ENCODE results near the gene TARS3. TPM values are rescaled to one million over a fixed set of nuclear protein-coding genes. Genes with fewer than 3 reads are reported as not detected.

The TARS3 gene
- polyA plus RNA-seq, 2 of the 4 experiments (the other 2 are of a cell fraction), result 6.7 to 9.5 TPM

GRCh38 chr15:101676921-101677329, 47.3 kb downstream of the TARS3 start:
- no peak for DNase-seq (ENCODE audit: low read depth in 1 of 2, low spot score in 1 of 2)
- H3K27ac ChIP-seq, result no peak overlapping the region
- no peaks in the 10 kb centered on the region for H3K9me3 ChIP-seq
- no peak overlapping the region for H3K4me3 ChIP-seq
- no peak for FAIRE-seq
- no peak for ATAC-seq
- H3K4me1 ChIP-seq, result peaks cover 21% of the 10 kb centered on the region
- WGBS (ENCODE audit: missing lambda C conversion rate), result 84% methylated on average over 4 of the region's 4 CpGs
- no peak overlapping the region for H3K4me2 ChIP-seq
- ChIA-PET POLR2A (no interaction called here), CTCF (interaction anchor here (1.0 to 4.6 kb wide), 7 partner anchors 8 to 388 kb away, joined by 3 to 20 read pairs (median 3); no protein-coding TSS in a partner anchor)
- TF ChIP-seq ESRRA (IDR thresholded peaks at IDR 0.05; ENCODE audit: borderline replicate concordance, low read length), result no peak
- no peak for TF ChIP-seq ATOH8 (CRISPR knock-in tag; IDR thresholded peaks at IDR 0.05; ENCODE audit: low read depth)
- no peak for TF ChIP-seq EHMT2 (IDR thresholded peaks at IDR 0.05; ENCODE audit: low read depth)
- no peak for TF ChIP-seq USF2 (IDR thresholded peaks at IDR 0.05)
- no peak for TF ChIP-seq CBX2 (IDR thresholded peaks at IDR 0.05; ENCODE audit: borderline replicate concordance, low read depth)
- no peak for TF ChIP-seq EHF (CRISPR knock-in tag; IDR thresholded peaks at IDR 0.05)
- no peak for TF ChIP-seq ELK1 (IDR thresholded peaks at IDR 0.05; ENCODE audit: low read depth, low read length)
- no peak for TF ChIP-seq E2F6 (IDR thresholded peaks at IDR 0.05; ENCODE audit: borderline replicate concordance, low read depth)
- no peak for TF ChIP-seq RARB (CRISPR knock-in tag; IDR thresholded peaks at IDR 0.05)
- TF ChIP-seq CBX8 (IDR thresholded peaks at IDR 0.05), result no peak
- TF ChIP-seq NPAS2 (CRISPR knock-in tag; IDR thresholded peaks at IDR 0.05; ENCODE audit: borderline replicate concordance), result no peak
- TF ChIP-seq FOXS1 (CRISPR knock-in tag; IDR thresholded peaks at IDR 0.05), result no peak
- no peak for TF ChIP-seq PBX3 (IDR thresholded peaks at IDR 0.05)
- no peak for TF ChIP-seq RNF2 (IDR thresholded peaks at IDR 0.05; ENCODE audit: borderline replicate concordance, low read depth)
- no peak for TF ChIP-seq SMC3 (IDR thresholded peaks at IDR 0.05)
- no peak for TF ChIP-seq GATA3 (IDR thresholded peaks at IDR 0.05; ENCODE audit: borderline replicate concordance)
- TF ChIP-seq CEBPB (IDR thresholded peaks at IDR 0.05), result no peak

GRCh38 chr15:101675796-101676582, 48.3 kb downstream of the TARS3 start:
- H3K4me3 ChIP-seq, result no peak overlapping the region
- FAIRE-seq, result no peak
- peaks cover 21% of the 10 kb centered on the region for H3K4me1 ChIP-seq
- POLR2A ChIA-PET, result no interaction called here
- peak overlapping the region; percentile 11 to 57; a peak in 3 of 6 replicates for H3K27ac ChIP-seq
- TF ChIP-seq FOSL2 (IDR thresholded peaks at IDR 0.05) (no peak), FOSL2 (CRISPR knock-in tag; IDR thresholded peaks at IDR 0.05) (peak; percentile 24; the same call in 1 of the 2 replicates), MYC (IDR thresholded peaks at IDR 0.05; ENCODE audit: borderline replicate concordance, low read length) (no peak), EHMT2 (IDR thresholded peaks at IDR 0.05; ENCODE audit: low read depth) (no peak)
- ATAC-seq, result peak; percentile 85; a peak in 5 of 6 replicates
- H3K4me2 ChIP-seq, result peak overlapping the region; percentile 42
- DNase-seq (ENCODE audit: low read depth in 1 of 2, low spot score in 1 of 2), result peak; percentile 34 to 54
- CTCF ChIA-PET, result interaction anchor here (1.0 to 4.6 kb wide), 7 partner anchors 8 to 387 kb away, joined by 3 to 20 read pairs (median 3); no protein-coding TSS in a partner anchor
- 77% methylated on average over 16 of the region's 16 CpGs for WGBS (ENCODE audit: missing lambda C conversion rate)
- no peaks in the 10 kb centered on the region for H3K9me3 ChIP-seq

All from A549 (cell line).